Suprapubic skin (tissue), 4 donors: ENCODE measurements around the gene CDH4.

Source experiments
- EP300 ChIP-seq: sonication (generic); formaldehyde crosslinking; IDR thresholded peaks from one replicate; pipeline ENCODE4 v1.6.1; 2017; ENCODE audit warnings: antibody characterized with exemption
- POLR2A ChIP-seq, 2 donors: fragments of 450-650 bp; IDR thresholded peaks; one replicate each; pipeline ENCODE4 v1.6.1; 2017; ENCODE audit warnings: antibody characterized with exemption in 2 of 2, mild to moderate bottlenecking in 2 of 2, moderate library complexity in 2 of 2
- POLR2AphosphoS5 ChIP-seq, 3 donors: sonication (generic); formaldehyde crosslinking; IDR thresholded peaks; one replicate each; pipeline ENCODE4 v1.6.1; 2017; ENCODE audit warnings: antibody characterized with exemption in 3 of 3
- TF ChIP-seq, protein P1 (sequence below), 2 donors: fragments of 200-600 bp in 1 of 2; fragments of 450-650 bp in 1 of 2; sonication (generic) in 1 of 2; IDR thresholded peaks; one replicate each; pipeline ENCODE4 v1.5.1; 2016 to 2019; ENCODE audit warnings: antibody characterized with exemption in 2 of 2, mild to moderate bottlenecking in 1 of 2, moderate library complexity in 1 of 2

DNA sequence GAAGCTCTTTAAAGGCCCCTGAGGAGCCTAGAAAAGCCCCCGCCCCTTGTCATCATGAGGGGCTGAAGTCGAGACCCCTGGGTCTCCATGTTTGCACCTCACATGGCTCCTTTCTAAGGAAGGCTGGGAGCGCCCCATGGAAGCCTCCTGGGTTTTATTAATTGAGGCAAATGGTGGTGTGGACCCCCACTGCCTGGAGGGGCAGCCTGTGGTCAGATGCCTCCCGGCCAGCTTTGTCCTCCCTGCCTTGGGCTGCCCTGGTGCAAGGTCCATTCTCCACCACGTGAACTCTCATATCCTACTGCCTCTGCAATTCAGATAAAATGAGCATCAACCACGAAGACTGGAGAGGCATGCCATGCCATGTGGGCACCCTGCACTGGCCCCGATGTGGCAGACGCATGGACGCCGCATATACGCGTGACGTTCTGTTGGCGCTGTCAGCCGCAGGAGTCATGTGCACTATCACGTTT, 518.1 kb downstream of the CDH4 start:
- TF ChIP-seq, protein P1, sequence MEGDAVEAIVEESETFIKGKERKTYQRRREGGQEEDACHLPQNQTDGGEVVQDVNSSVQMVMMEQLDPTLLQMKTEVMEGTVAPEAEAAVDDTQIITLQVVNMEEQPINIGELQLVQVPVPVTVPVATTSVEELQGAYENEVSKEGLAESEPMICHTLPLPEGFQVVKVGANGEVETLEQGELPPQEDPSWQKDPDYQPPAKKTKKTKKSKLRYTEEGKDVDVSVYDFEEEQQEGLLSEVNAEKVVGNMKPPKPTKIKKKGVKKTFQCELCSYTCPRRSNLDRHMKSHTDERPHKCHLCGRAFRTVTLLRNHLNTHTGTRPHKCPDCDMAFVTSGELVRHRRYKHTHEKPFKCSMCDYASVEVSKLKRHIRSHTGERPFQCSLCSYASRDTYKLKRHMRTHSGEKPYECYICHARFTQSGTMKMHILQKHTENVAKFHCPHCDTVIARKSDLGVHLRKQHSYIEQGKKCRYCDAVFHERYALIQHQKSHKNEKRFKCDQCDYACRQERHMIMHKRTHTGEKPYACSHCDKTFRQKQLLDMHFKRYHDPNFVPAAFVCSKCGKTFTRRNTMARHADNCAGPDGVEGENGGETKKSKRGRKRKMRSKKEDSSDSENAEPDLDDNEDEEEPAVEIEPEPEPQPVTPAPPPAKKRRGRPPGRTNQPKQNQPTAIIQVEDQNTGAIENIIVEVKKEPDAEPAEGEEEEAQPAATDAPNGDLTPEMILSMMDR (IDR thresholded peaks at IDR 0.05): no peak
- TF ChIP-seq EP300: no peak
- TF ChIP-seq POLR2A (IDR thresholded peaks at IDR 0.05): no peak
- TF ChIP-seq POLR2AphosphoS5 (IDR thresholded peaks at IDR 0.05): no peak
